Activated CD8-positive, alpha-beta T cell treated with anti-CD3 and anti-CD28 coated beads for 36 hours (primary cell): Measurements from ENCODE around the gene MAN1B1. TPM values are rescaled to one million over a fixed set of nuclear protein-coding genes. Genes with fewer than 3 reads are reported as not detected.

Experiments used
- ATAC-seq: fragments of 200-7000 bp; cut with Tn5 transposase; one replicate; pipeline ENCODE4 v1.10.0; 2021; ENCODE audit warnings: mild to moderate bottlenecking, moderate library complexity
- CTCF ChIA-PET: fragments of 350-600 bp; sonication (Branson Sonifier 250); formaldehyde crosslinking; loops from one replicate; lab custom pipeline; 2021; ENCODE audit warnings: antibody characterized with exemption; lab: Charles Lee
- POLR2A ChIA-PET: fragments of 350-600 bp; sonication (Branson Sonifier 250); formaldehyde crosslinking; loops from one replicate; lab custom pipeline; 2021; ENCODE audit warnings: antibody characterized with exemption; lab: Charles Lee
- DNase-seq: peaks from one replicate; pipeline ENCODE4 v3.0.0-alpha.2; 2020
- H3K27ac Mint-ChIP-seq: one replicate; pipeline ENCODE4 v1.8.0; 2021; ENCODE audit warnings: mild to moderate bottlenecking, mixed read lengths
- H3K27me3 Mint-ChIP-seq: one replicate; pipeline ENCODE4 v1.8.0; 2021; ENCODE audit warnings: mixed read lengths
- H3K36me3 Mint-ChIP-seq: one replicate; pipeline ENCODE4 v1.8.0; 2021; ENCODE audit warnings: low read depth, mixed read lengths
- H3K4me1 Mint-ChIP-seq: one replicate; pipeline ENCODE4 v1.8.0; 2021; ENCODE audit warnings: low read depth, mixed read lengths
- H3K4me3 Mint-ChIP-seq: one replicate; pipeline ENCODE4 v1.8.0; 2021; ENCODE audit warnings: mild to moderate bottlenecking, moderate library complexity, mixed read lengths
- H3K9me3 Mint-ChIP-seq: one replicate; pipeline ENCODE4 v1.8.0; 2021; ENCODE audit warnings: mixed read lengths
- CTCF ChIP-seq: fragments of 200-600 bp; IDR thresholded peaks from one replicate; pipeline ENCODE4 v1.8.0; 2022; ENCODE audit warnings: antibody characterized with exemption, mild to moderate bottlenecking
- intact Hi-C: fragments of 100-400 bp; cut with micrococcal nuclease; formaldehyde crosslinking; loops from one replicate; pipeline ENCODE4 v1.10.0; 2022
- total RNA-seq, 2 experiments: library from RNA; stranded (reverse); gene quantifications; one replicate each; pipeline ENCODE4 v1.2.3, GENCODE V29; 2021

The MAN1B1 gene
- total RNA-seq, 2 experiments from 2014 or later = 31.1 to 33.2 TPM

GRCh38 chr9:137107312-137107921, 20.6 kb downstream of the MAN1B1 start:
- intact Hi-C loops = no loop called here
- H3K36me3 Mint-ChIP-seq = peaks cover 10% of the 10 kb centered on the region

GRCh38 chr9:137107982-137108381, 21.2 kb downstream of the MAN1B1 start:
- ATAC-seq (no peak), DNase-seq (no peak)
- ChIA-PET CTCF (interaction anchor here (1.1 to 1.2 kb wide), 2 partner anchors 38 to 72 kb away, joined by 3 read pairs; partner anchors contain the start of gene SAPCD2), POLR2A (interaction anchor here (0.9 kb wide), 1 partner anchor 42 kb away, joined by 3 read pairs; no protein-coding TSS in a partner anchor)
- H3K36me3 Mint-ChIP-seq = peaks cover 12% of the 10 kb centered on the region
- no peaks in the 10 kb centered on the region for H3K9me3 Mint-ChIP-seq
- no peak overlapping the region for H3K4me3 Mint-ChIP-seq
- H3K27me3 Mint-ChIP-seq = no peaks in the 10 kb centered on the region
- H3K27ac Mint-ChIP-seq = no peak overlapping the region
- intact Hi-C loops = no loop called here
- H3K4me1 Mint-ChIP-seq = peaks cover 2% of the 10 kb centered on the region
- no peak for TF ChIP-seq CTCF

More at GRCh38 chr9:137107312-137107921, 20.6 kb downstream of the MAN1B1 start:
- no peak for DNase-seq
- TF ChIP-seq CTCF = no peak
- ChIA-PET CTCF (interaction anchor here (1.1 to 1.2 kb wide), 2 partner anchors 38 to 72 kb away, joined by 3 read pairs; partner anchors contain the start of gene SAPCD2), POLR2A (interaction anchor here (0.5 to 1.4 kb wide), 4 partner anchors 9 to 88 kb away, joined by 3 to 6 read pairs (median 3); no protein-coding TSS in a partner anchor)
- H3K27ac Mint-ChIP-seq = no peak overlapping the region
- no peak overlapping the region for H3K4me3 Mint-ChIP-seq
- H3K4me1 Mint-ChIP-seq = no peaks in the 10 kb centered on the region
- no peaks in the 10 kb centered on the region for H3K27me3 Mint-ChIP-seq
- no peaks in the 10 kb centered on the region for H3K9me3 Mint-ChIP-seq
- no peak for ATAC-seq

GRCh38 chr9:137108608-137109249, 21.9 kb downstream of the MAN1B1 start:
- TF ChIP-seq CTCF = no peak
- H3K4me3 Mint-ChIP-seq = no peak overlapping the region

GRCh38 chr9:137109250-137110146, 22.7 kb downstream of the MAN1B1 start:
- intact Hi-C loops = no loop called here
- H3K27me3 Mint-ChIP-seq = no peaks in the 10 kb centered on the region
- no peak overlapping the region for H3K27ac Mint-ChIP-seq
- no peak for TF ChIP-seq CTCF
- no peak overlapping the region for H3K4me3 Mint-ChIP-seq
- ChIA-PET CTCF (interaction anchor here (1.3 kb wide), 1 partner anchor 9 kb away, joined by 3 read pairs; no protein-coding TSS in a partner anchor), POLR2A (no interaction called here)
- H3K9me3 Mint-ChIP-seq = no peaks in the 10 kb centered on the region
- peaks cover 5% of the 10 kb centered on the region for H3K4me1 Mint-ChIP-seq
- H3K36me3 Mint-ChIP-seq = peaks cover 18% of the 10 kb centered on the region
- no peak for ATAC-seq
- DNase-seq = no peak

More at GRCh38 chr9:137108608-137109249, 21.9 kb downstream of the MAN1B1 start:
- H3K36me3 Mint-ChIP-seq = peaks cover 18% of the 10 kb centered on the region
- intact Hi-C loops = no loop called here
- ChIA-PET POLR2A (interaction anchor here (0.9 kb wide), 1 partner anchor 42 kb away, joined by 3 read pairs; no protein-coding TSS in a partner anchor), CTCF (interaction anchor here (1.1 to 1.3 kb wide), 2 partner anchors 10 to 73 kb away, joined by 3 read pairs; no protein-coding TSS in a partner anchor)
- H3K4me1 Mint-ChIP-seq = peaks cover 5% of the 10 kb centered on the region
- no peaks in the 10 kb centered on the region for H3K27me3 Mint-ChIP-seq
- H3K27ac Mint-ChIP-seq = no peak overlapping the region
- H3K9me3 Mint-ChIP-seq = no peaks in the 10 kb centered on the region
- DNase-seq (no peak), ATAC-seq (no peak)
